ENCODE data around the gene C5orf15.
"Not testable (repeated sequence)": the region's sequence is repeated elsewhere in the genome, so short reads cannot be mapped to it uniquely, and the experiment has no call there.

The C5orf15 gene

DNA sequence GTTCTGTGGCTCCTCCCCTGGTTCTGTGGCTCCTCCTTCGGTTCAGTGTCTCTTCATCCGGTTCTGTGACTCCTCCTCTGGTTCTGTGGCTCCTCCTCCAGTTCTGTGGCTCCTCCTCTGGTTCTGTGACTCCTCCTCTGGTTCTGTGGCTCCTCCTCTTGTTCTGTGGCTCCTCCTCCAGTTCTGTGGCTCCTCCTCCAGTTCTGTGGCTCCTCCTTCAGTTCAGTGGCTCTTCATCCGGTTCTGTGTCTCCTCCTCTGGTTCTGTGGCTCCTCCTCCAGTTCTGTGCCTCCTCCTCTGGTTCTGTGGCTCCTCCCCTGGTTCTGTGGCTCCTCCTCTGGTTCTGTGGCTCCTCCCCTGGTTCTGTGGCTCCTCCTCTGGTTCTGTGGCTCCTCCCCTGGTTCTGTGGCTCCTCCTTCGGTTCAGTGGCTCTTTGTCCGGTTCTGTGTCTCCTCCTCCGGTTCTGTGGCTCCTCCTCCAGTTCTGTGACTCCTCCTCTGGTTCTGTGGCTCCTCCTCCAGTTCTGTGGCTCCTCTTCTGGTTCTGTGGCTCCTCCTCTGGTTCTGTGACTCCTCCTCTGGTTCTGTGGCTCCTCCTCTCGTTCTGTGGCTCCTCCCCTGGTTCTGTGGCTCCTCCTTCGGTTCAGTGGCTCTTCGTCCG is 32.3 kb downstream of the C5orf15 start:
- DNase-seq, result not testable (repeated sequence)

DNA sequence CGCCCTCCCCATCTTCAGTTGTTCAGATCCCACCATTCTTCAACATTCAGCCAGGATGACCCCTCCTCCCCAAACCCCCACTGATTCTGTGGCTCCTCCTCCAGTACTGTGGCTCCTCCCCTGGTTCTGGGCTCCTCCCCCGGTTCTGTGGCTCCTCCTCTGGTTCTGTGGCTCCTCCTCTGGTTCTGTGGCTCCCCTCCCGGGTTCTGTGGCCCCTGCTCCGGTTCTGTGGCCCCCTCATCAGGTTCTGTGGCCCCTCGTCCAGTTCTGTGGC is 32.8 kb downstream of the C5orf15 start:
- DNase-seq, result no peak

DNA sequence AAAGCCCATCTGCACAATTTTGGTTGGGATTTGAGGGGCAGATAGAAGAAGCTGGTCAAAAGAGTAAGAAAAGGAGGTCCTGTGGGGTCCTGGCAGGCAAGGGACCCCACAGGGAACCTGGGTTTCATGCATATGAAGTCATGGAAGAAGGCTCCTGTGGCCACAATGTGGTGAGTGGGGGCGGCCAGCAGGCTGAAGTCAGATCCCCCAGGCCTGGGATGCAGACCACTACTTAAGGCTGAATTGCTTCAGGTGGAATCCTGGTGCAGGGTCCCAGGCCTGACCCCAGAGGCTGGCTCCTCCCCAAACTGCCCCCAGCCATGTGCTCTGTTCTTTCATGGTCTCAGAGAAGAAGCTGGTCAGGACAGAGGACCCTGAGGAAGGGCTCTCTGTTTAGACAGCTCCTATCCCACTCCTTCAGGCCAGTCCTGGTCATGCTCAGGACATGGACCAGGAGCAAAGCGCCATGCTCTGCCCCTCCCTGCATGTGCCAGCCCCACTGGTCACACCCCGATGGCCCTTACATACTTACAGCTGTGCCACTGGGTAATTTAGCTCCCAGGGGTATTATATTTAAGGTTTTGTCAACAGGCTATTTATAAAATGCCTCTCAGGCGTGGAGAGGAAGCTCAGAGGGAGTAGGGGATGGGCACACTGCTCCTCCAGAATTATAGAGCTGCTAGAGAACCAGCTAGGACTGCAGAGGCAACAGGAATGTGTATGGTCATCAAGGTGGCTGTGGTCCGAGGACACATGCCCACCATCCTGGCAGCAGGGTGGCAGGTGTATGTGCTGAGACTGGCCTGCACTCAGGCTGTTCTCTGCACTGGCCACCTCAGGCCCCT is 33.4 kb downstream of the C5orf15 start:
- DNase-seq, result no peak

DNA sequence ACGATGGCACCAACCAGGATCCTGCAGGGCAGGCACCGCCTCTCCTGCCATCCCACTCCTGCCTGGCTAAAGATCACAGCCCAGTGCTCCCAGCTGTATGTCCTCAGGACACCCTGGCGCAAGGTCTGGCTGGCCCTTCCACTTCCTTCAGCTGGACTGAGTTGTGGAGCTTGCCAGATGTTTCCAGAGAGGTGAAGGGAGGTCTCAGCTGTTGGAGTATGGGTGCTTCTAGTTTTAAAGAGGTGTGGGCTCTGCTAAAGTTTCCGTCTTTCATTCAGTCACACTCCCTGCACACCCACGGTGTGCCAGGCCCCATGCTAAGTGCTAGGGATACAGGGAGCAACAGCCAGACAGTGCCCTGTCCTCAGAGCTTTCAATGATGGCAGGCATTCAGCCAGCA is 34.1 kb downstream of the C5orf15 start:
- no peak for DNase-seq

DNA sequence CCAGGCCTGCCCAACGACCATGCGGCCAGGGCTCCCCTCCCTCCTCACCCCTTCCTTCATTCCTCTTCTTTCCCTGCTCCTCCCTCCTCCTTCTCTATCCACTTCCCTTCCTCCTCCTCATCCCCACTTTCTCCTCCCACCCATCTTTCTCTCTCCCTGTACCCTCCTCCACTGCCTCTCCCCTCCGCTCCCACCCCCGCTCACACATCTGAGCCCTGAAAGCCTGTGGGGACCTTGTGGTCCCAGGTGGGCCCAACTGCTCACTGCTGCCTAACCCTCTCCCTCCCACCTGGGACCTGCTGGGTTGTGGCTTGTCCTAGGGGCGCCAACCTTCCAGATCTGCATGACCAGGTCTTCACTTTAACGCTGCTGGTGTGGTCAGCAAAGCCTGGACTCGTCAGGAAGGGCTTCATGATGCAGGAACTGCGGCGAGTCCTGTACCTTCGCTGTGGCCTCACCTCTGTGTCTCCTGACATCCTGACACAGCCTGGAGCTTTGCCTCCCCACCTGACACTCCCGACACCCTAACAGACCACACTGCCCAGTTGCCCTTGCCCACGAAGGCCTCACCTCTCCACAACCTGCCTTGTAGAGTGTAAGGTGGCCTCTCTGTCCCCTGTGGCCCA is 34.6 kb downstream of the C5orf15 start:
- DNase-seq, result no peak

DNA sequence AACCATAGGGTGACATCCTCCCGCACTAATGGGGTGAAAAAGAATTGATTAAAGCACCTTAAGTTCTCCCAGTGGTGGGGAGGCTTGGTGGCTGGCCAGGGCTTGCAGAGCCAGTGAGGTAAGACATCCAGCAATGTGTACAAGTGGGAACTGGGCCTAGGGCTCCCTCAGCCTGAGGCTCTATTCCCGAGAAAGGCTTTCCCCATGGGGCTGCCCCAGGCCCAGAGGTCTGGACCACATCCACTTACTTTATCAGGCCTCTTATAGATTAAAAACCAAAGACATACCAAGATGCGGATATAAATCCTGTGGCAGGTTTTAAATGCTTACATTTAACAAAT is 35.3 kb downstream of the C5orf15 start:
- no peak for DNase-seq

DNA sequence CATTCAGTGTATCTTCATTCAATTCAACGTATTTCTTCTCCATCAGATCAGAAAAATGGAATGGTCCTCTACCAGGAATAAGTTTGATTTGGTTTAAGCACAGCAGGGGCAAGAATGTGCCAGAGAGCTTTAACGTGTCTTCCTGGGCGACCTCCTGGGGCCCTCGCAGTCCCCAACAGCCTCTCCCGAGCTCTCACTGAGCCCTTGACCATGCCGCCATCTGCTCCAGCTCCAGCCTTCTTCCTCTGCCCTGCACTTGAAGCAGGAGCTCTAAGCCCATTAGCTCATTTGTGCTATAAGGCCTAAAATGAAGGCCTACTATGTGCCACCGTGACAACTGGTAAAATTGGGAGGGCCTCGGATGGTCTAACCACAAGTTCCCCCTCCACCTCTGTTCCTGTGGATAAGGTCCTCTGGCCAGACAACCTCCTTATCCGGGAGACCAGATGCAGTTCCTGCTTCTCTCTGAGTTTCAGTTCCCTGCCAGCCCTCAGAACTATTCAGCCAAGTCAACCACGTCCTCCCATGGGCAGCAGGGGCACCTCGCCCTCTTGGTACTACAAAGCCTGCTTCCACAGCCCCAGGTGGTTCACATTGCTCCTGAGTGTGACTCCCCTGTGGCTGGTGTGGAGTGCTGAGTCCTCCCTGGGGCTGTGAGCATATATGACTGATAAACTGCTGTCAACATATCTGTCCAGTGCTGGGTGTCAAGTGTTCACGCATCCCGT is 35.8 kb downstream of the C5orf15 start:
- no peak for DNase-seq

DNA sequence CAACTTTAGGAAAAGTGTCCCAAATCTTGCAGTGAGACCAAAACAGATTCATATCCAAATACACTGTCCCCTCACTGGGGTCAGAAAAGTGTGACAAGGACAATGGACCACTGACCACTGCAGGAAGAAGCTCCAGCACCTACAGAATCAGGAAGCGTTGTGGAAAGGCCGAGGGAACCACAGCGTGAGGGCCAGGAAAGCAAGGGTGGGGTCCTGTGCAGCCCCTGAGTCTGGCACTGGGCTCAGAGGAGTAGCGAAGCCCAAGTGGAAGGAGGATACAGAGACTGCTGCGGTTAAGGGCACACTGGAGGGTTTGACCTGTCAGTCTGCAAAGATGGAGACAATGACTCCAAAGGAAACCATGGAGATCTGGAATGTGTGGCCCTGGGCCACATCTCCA is 36.9 kb downstream of the C5orf15 start:
- DNase-seq, result no peak

DNA sequence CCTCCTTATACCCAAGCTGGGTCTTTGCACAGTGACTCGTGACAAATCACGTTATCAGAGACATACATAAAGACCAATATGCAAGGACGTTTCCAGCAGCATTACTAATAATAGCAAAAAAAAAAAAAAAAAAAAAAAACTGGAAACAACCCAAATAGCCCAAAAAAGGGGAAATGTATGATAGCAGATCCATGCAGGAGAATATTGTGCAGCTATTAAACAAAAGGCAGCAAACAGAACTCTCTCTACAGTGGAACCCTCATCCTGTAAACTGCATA is 37.7 kb downstream of the C5orf15 start:
- no peak for DNase-seq

DNA sequence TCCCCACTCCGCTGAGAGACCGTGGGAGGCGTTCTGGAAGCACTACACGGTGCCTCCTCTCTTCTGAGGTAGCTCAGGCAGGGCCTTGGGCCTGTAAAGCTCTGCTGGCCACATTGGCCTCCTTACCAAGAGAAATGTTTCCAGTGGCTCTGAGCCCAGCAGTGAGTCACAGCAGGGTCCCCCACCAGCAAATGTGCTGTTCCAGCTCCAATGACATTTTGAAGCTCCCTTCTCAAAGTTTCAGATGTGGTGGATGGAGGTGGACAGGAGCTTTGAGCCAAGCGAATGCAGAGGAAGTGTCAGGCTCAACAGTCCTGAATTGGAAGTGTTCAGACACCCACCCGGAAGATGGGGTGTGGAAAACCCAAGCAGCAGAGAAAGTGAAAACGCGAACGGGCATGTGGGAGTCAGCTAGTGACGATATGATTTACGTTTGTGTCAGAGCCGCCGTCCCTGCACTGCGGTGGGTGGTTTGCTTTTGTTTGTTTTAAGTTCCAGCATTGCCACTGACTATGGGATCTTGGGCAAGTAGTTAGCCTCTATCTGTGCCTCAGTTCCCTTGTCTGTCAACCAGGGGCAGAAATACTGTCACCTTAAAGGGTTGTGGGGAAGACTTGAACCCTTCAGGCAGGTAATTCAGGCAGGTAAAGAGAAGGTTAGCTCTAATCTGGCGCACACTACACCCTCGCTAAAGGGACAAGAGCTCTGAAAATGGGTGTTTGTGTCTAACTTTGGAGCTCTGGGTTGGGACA is 38.2 kb downstream of the C5orf15 start:
- peak; percentile 57 for DNase-seq

DNA sequence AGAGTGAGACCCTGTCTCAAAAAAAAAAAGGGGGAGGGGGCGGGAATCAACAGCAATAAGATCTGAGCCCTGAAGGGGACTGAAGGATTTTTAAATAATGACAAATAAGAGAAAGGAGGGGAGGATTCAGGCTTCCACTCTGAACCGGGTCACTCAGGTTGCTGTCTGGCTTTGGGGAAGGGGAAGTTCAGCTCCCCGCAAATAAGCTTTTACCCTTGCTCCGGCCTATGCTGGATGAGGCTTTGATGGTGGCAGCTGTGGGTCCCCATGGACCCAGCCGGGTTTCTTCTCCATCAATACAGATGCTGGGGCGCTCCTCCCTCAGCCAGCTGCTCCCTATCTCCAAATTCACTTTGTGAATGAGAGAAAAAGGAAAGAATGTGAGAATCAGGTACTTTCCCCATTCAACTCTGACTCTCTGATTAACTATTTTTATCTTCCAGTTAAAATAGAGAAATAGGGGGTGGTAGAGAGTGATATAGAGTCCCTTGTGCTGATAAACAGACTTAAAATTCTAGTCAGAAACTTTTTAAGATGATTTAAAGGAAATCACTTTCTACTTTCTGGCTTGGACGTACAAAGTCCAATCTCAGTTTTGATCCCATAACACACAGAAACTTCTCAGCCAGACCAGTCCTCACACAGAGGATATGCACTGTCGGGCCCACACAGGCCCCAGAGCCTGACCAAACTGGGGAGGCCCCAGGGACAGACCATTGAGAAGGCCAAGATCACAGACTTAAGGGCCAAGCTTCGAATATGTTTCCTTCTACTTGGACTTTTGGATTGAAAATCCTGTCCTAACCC is 39.6 kb downstream of the C5orf15 start:
- DNase-seq, result no peak

DNA sequence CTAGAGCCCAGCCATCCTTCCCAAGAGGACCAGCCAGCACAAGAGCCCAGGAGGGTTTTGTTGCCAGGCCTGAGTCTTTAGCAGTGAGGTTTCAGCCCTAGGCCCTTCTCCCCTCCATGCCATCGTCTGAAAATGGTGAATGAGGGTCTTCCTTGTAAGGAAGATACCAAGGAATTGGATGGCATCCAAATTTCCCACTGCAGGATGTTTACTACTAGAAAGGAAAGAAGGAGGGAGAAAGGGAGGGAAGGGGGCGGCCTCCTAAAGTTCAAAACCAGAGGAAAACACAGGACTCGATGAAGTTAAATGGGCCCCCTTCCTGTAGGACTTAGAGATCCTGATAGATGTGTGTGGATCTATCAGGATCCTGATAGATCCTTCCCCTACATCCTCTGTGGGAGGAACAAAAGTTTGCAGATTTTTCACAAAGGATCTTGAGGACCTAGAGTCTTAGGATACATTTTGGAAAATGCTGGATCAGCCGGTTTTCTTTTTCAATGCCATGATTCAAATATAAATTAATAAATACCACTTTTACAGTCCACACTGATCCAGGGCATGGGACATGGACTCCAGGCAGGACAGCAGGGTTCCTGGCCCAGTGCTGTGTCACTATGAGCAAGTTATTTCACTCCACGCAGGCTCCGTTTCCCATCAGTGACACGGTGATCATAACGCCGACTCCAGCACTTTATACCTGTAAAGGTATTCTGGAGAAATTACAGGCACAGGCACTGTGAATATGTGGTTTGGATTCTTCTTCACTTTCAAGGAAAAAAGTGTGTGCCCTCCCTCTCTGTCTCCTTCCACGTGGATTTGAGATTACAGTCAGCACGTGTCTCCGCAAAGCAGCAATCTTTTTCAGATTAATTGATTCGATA is 40.9 kb downstream of the C5orf15 start:
- no peak for DNase-seq

DNA sequence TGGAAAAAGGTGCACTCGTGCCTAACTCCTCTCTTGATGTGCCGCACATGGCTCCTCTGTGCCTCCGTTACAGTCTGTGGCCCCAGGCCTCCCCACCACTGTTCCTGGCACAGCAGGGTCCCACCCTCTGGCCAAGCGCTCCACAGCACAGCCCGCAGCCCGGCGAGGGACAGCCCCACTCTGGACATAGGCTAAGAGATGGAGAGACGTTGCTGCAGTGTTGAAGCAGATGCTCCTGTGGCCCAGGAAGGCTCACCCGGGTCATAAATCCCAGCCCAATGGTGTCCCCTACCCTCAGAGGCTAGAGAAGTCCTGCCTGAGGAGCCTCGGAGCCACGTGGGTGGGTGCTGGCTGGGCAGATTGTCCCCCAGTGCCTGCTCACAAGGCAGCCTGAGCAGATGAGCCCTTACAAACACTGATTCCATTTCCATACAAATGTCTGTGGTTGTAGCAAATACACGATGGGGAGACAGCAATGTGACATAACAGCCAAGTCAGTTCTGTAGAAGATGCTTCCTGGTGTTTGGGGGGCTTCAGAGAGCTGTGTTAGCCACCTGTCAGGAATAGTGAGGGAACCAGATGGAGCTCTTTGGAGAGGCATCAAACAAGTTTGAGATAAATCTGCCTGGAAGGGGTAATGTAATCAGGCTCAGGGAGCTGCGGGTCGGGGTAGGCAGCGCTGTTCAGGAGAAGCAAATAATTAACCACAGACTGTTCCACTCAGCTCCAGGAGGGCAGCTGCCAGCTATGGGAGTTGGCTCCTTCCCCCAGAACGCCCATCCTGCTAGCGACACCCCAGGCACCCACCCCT is 41.7 kb downstream of the C5orf15 start:
- DNase-seq, result no peak

DNA sequence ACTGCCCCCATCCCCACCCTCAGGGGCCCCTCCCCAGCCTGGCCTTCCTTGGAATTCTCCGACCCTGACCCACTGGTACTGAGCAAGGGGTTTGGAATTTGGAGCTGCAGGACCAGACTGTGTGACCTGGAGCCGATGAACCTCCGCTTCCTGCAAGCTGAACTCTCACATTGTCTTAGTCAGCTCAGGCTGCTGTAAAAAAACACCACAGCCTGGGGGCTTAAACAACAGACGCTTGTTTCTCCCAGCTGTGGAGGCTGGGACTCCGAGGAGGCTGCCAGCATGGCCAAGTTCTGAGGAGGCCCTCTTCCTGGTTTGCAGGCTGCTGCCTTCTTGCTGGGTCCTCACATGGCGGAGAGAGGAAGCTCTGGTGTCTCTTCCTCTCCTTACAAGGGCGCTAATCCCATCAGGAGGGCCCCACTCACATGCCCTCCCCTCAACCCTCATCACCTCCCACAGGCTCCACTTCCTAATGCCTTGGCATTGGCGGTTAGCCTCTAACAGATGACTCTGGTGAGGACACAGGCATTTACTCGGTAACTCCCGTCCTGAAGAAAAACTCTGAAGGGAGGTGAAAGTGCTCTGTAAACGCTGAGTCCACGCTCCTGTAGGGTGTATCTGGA is 42.4 kb downstream of the C5orf15 start:
- no peak for DNase-seq

DNA sequence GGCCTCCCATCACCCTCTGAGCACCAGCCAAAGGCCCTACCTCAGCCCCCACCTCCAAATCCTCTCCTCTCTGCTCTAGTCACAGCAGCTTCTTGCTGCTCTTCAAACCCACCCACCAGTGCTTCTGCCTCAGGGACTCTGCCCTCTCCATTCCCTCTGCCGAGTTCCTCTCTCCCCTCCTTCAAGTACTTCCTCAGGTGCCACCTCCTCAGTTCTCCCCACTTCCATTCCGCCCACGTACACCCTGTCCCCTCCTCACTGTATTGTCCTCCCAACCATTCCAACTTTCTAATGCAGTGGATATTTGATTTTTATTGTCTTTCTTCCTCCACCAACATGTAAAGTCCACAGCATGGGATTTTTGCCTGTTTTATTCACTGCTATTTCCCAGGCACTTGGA is 43.2 kb downstream of the C5orf15 start:
- no peak for DNase-seq

DNA sequence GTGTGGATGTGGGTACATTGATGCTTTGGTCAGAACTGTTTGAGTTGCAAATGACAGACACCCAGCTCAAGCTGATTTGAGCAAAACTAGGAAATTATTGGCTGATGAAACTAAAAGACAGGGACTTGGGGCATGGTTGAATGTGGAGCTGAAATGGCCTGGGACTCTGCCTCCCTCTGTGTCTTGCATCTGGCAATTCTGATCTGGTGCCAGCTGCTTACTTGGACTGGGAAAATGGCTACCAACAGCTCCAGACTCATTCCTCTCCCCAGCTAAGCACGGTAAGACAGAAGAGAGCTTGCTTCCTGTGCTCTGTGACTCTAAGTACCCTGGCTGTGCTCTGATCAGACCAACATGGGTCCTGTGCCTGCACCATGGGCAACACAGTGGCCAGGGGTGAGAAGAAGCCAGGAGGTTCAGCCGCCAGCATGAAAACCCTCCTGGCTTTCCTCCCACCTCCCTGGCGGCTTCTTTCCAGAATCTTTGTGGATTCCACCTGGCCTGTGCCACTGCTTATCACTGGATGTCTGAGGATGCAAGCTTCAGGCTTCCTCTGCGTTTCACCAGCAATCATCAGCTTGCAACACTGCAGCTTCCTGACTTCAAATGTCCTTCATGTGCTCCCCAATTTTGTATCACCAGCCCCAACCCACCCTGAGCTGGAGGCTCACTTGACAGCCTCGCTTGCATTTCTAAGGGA is 44.1 kb downstream of the C5orf15 start:
- no peak for DNase-seq

DNA sequence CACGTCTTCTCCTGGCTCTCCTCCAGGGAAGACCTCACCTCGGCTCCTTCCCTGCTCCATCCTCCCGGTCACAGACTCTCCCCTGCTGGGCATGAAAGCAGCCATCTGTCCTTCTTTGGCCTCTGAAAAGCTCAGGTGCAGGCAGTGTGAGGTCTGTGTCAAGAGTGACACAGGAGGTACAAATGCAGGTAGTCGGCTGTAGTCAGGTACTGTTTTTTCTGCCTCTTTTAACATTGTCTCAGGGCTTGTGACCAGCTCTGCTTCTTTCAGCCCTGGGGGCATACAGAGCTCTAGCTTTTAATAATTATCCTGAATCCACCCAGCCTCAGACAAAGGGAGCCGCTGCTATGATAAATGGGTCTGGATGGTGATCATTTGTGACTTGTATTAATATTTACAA is 46.4 kb downstream of the C5orf15 start:
- DNase-seq, result no peak

DNA sequence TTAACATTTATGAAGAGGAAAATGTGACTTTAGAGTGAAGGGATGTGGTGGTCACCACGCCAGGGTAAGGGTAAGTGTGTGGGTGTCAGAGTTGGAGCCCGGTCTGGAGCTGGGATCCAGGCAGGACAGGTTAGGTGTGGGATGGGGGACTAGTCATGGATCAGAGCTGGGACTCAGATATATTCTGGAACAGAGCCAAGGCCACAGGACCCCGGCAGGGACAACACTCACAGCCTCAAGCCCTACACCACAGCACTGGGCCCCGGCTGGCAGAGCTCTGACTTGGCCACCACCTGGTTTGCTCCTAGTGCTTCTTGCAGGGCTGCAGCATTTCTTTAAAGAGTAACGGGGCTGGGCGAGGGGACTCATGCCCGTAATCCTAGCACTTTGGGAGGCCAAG is 47.4 kb downstream of the C5orf15 start:
- no peak for DNase-seq
